Kidney glomerular epithelial cell (primary cell): Measurements from ENCODE around the gene DENND4C.
"Not testable (repeated sequence)": the region's sequence is repeated elsewhere in the genome, so short reads cannot be mapped to it uniquely, and the experiment has no call there.

Source experiments
- DNase-seq: peaks from one replicate; lab custom pipeline; 2025; lab: John Stamatoyannopoulos, UW

DENND4C gene

GRCh38 chr9:19372567-19372966, 142.1 kb downstream of the DENND4C start:
- no peak for DNase-seq

GRCh38 chr9:19373527-19373926, 143.0 kb downstream of the DENND4C start:
- DNase-seq, result no peak

- no peak for DNase-seq
Observed at GRCh38 chr9:19375538-19375937, 145.0 kb downstream of the DENND4C start.

GRCh38 chr9:19376931-19377330, 146.4 kb downstream of the DENND4C start:
- no peak for DNase-seq

- no peak for DNase-seq
Observed at GRCh38 chr9:19378164-19378563, 147.7 kb downstream of the DENND4C start.

GRCh38 chr9:19378647-19379046, 148.2 kb downstream of the DENND4C start:
- no peak for DNase-seq

- no peak for DNase-seq
Observed at GRCh38 chr9:19379283-19379682, 148.8 kb downstream of the DENND4C start.

- no peak for DNase-seq
Observed at GRCh38 chr9:19379697-19380046, 149.2 kb downstream of the DENND4C start.

- no peak for DNase-seq
Observed at GRCh38 chr9:19380826-19381075, 150.3 kb downstream of the DENND4C start.

GRCh38 chr9:19381656-19382055, 151.2 kb downstream of the DENND4C start:
- no peak for DNase-seq

GRCh38 chr9:19385212-19385611, 154.7 kb downstream of the DENND4C start:
- not testable (repeated sequence) for DNase-seq

GRCh38 chr9:19385786-19386501, 155.5 kb downstream of the DENND4C start:
- DNase-seq, result no peak

GRCh38 chr9:19386502-19387044, 156.1 kb downstream of the DENND4C start:
- DNase-seq, result no peak

GRCh38 chr9:19387317-19387716, 156.8 kb downstream of the DENND4C start:
- no peak for DNase-seq

GRCh38 chr9:19389539-19389938, 159.0 kb downstream of the DENND4C start:
- not testable (repeated sequence) for DNase-seq

GRCh38 chr9:19397845-19398244, 167.4 kb downstream of the DENND4C start:
- DNase-seq, result no peak

GRCh38 chr9:19403231-19403630, 172.7 kb downstream of the DENND4C start:
- DNase-seq, result not testable (repeated sequence)

GRCh38 chr9:19404283-19405075, 174.0 kb downstream of the DENND4C start:
- no peak for DNase-seq

- no peak for DNase-seq
Observed at GRCh38 chr9:19405771-19406170, 175.3 kb downstream of the DENND4C start.

- DNase-seq, result no peak
Observed at GRCh38 chr9:19408316-19408692, 177.8 kb downstream of the DENND4C start.

GRCh38 chr9:19408693-19409400, 178.4 kb downstream of the DENND4C start, which contains the start of gene ACER2:
ACER2 (plus strand) TSS chr9:19409009; CDS start chr9:19409085, 76 bp downstream.
- peak; percentile 53 for DNase-seq

- no peak for DNase-seq
Observed at GRCh38 chr9:19409401-19410194, 179.1 kb downstream of the DENND4C start.
